Measurements from ENCODE around the gene GBF1.

- no peak for TF ChIP-seq CTCF (IDR thresholded peaks at IDR 0.05; ENCODE audit: low read depth, low read length)
- no peak for TF ChIP-seq EZH2phosphoT487 (IDR thresholded peaks at IDR 0.05; ENCODE audit: low read depth)
Measured at GRCh38 chr10:102245082-102245931, at the start of gene GBF1.
